NT2/D1 (cell line): ENCODE data around the gene RAB8A.

Source experiments
- DNase-seq: peaks from one replicate; pipeline ENCODE4 v3.0.0-alpha.2; 2011; ENCODE audit warnings: low read depth, low spot score
- H3K27me3 ChIP-seq: 2 replicates; pipeline ENCODE4 v1.6.0; 2011; ENCODE audit warnings: mild to moderate bottlenecking; ENCODE audit not compliant: insufficient read length, insufficient read depth
- H3K36me3 ChIP-seq: 2 replicates; pipeline ENCODE4 v1.6.1; 2011; ENCODE audit warnings: mild to moderate bottlenecking, low read length, mixed read lengths; ENCODE audit not compliant: insufficient read depth, insufficient read length
- H3K4me1 ChIP-seq: 2 replicates; pipeline ENCODE4 v1.5.1; 2011; ENCODE audit not compliant: insufficient read depth, insufficient read length
- H3K4me3 ChIP-seq: 2 replicates; pipeline ENCODE4 v1.5.1; 2011; ENCODE audit warnings: low read depth; ENCODE audit not compliant: insufficient read length
- H3K9ac ChIP-seq: 2 replicates; pipeline ENCODE4 v1.6.0; 2011; ENCODE audit warnings: low read depth; ENCODE audit not compliant: insufficient read length
- H3K9me3 ChIP-seq: 2 replicates; pipeline ENCODE4 v1.5.1; 2011; ENCODE audit warnings: mild to moderate bottlenecking, low read length; ENCODE audit not compliant: insufficient read depth
- SUZ12 ChIP-seq: IDR thresholded peaks from 2 replicates; pipeline ENCODE4 v1.6.1; 2011; ENCODE audit not compliant: insufficient read length, insufficient read depth; ENCODE audit errors: extremely low read depth
- YY1 ChIP-seq: IDR thresholded peaks from 2 replicates; pipeline ENCODE4 v1.6.1; 2011; ENCODE audit not compliant: insufficient read length, insufficient read depth
- ZNF274 ChIP-seq: IDR thresholded peaks from 2 replicates; pipeline ENCODE4 v1.6.1; 2011; ENCODE audit warnings: mild to moderate bottlenecking, low read depth, low read length

The RAB8A gene

GRCh38 chr19:16139752-16140151 lies 28.1 kb downstream of the RAB8A start:
- Histone ChIP-seq H3K9ac (no peak overlapping the region), H3K4me3 (no peak overlapping the region), H3K9me3 (no peaks in the 10 kb centered on the region), H3K4me1 (peaks cover 5% of the 10 kb centered on the region), H3K27me3 (no peaks in the 10 kb centered on the region), H3K36me3 (no peaks in the 10 kb centered on the region)
- no peak for DNase-seq
- TF ChIP-seq SUZ12 = no peak
- TF ChIP-seq YY1 = no peak

- no peak for DNase-seq
- Histone ChIP-seq H3K4me1 (peaks cover 5% of the 10 kb centered on the region), H3K27me3 (no peaks in the 10 kb centered on the region), H3K9me3 (no peaks in the 10 kb centered on the region), H3K36me3 (no peaks in the 10 kb centered on the region), H3K4me3 (no peak overlapping the region), H3K9ac (no peak overlapping the region)
- no peak for TF ChIP-seq SUZ12
- TF ChIP-seq ZNF274 = no peak
- TF ChIP-seq YY1 = no peak
Measured at GRCh38 chr19:16141043-16141442, 29.4 kb downstream of the RAB8A start.

GRCh38 chr19:16142032-16142580 lies 30.4 kb downstream of the RAB8A start:
- Histone ChIP-seq H3K9ac (no peak overlapping the region), H3K4me1 (peaks cover 5% of the 10 kb centered on the region), H3K4me3 (no peak overlapping the region), H3K9me3 (no peaks in the 10 kb centered on the region), H3K36me3 (no peaks in the 10 kb centered on the region), H3K27me3 (no peaks in the 10 kb centered on the region)
- DNase-seq = no peak
- TF ChIP-seq ZNF274 = no peak
- no peak for TF ChIP-seq SUZ12
- no peak for TF ChIP-seq YY1

- H3K36me3 ChIP-seq = no peaks in the 10 kb centered on the region
- peaks cover 5% of the 10 kb centered on the region for H3K4me1 ChIP-seq
- no peaks in the 10 kb centered on the region for H3K27me3 ChIP-seq
- H3K9me3 ChIP-seq = no peaks in the 10 kb centered on the region
- no peak within 1 kb of the TSS for H3K9ac ChIP-seq
- TF ChIP-seq ZNF274 (no peak), SUZ12 (no peak), YY1 (no peak)
- no peak within 1 kb of the TSS for H3K4me3 ChIP-seq
- no peak for DNase-seq
Measured at GRCh38 chr19:16143399-16144215, 31.9 kb downstream of the RAB8A start, which contains the start of gene HSH2D. Gene HSH2D, plus strand, starts transcription at chr19:16143685. Its CDS starts 5,066 bp downstream, at chr19:16148751.

GRCh38 chr19:16144216-16144581 lies 32.5 kb downstream of the RAB8A start:
- Histone ChIP-seq H3K9ac (no peak overlapping the region), H3K36me3 (no peaks in the 10 kb centered on the region), H3K4me3 (no peak overlapping the region), H3K4me1 (peaks cover 5% of the 10 kb centered on the region), H3K27me3 (no peaks in the 10 kb centered on the region), H3K9me3 (no peaks in the 10 kb centered on the region)
- no peak for DNase-seq
- TF ChIP-seq ZNF274 (no peak), YY1 (no peak), SUZ12 (no peak)

- Histone ChIP-seq H3K27me3 (no peaks in the 10 kb centered on the region), H3K36me3 (no peaks in the 10 kb centered on the region), H3K9me3 (no peaks in the 10 kb centered on the region), H3K4me1 (peaks cover 5% of the 10 kb centered on the region), H3K9ac (no peak overlapping the region), H3K4me3 (no peak overlapping the region)
- DNase-seq = no peak
- TF ChIP-seq YY1 (no peak), SUZ12 (no peak), ZNF274 (no peak)
Measured at GRCh38 chr19:16146112-16146511, 34.4 kb downstream of the RAB8A start.

GRCh38 chr19:16148443-16149229 lies 36.9 kb downstream of the RAB8A start:
- no peak for TF ChIP-seq ZNF274
- TF ChIP-seq SUZ12 = no peak
- TF ChIP-seq YY1 = no peak
- Histone ChIP-seq H3K36me3 (no peaks in the 10 kb centered on the region), H3K9me3 (0 out of 2 replicates have a peak, but pooled peaks cover under 1% of the 10 kb centered on the region), H3K9ac (no peak overlapping the region), H3K4me1 (peaks cover 7% of the 10 kb centered on the region), H3K4me3 (no peak overlapping the region), H3K27me3 (no peaks in the 10 kb centered on the region)
- no peak for DNase-seq
